Dendritic cell treated with granulocyte-macrophage colony-stimulating factor and Interleukin-4, amounts not matched to agents 40 ng/mL and 50 ng/mL, for 4 days (primary cell): ENCODE data around the gene TIMM50.
"Not testable (repeated sequence)": the region's sequence is repeated elsewhere in the genome, so short reads cannot be mapped to it uniquely, and the experiment has no call there.

Experiments used
- H3K27ac Mint-ChIP-seq: one replicate; pipeline ENCODE4 v1.8.0; 2022; ENCODE audit warnings: mild to moderate bottlenecking, mixed read lengths
- H3K27me3 Mint-ChIP-seq: one replicate; pipeline ENCODE4 v1.8.0; 2022; ENCODE audit warnings: mild to moderate bottlenecking, mixed read lengths
- H3K36me3 Mint-ChIP-seq: one replicate; pipeline ENCODE4 v1.8.0; 2022; ENCODE audit warnings: low read depth, mixed read lengths
- H3K4me1 Mint-ChIP-seq: one replicate; pipeline ENCODE4 v1.8.0; 2022; ENCODE audit warnings: low read depth, mixed read lengths
- H3K4me3 Mint-ChIP-seq: one replicate; pipeline ENCODE4 v1.8.0; 2022; ENCODE audit warnings: mild to moderate bottlenecking, moderate library complexity, mixed read lengths
- H3K9me3 Mint-ChIP-seq: one replicate; pipeline ENCODE4 v1.8.0; 2022; ENCODE audit warnings: mixed read lengths
- intact Hi-C: fragments of 100-400 bp; cut with micrococcal nuclease; formaldehyde crosslinking; loops from one replicate; pipeline ENCODE4 v1.15.0; 2022

TIMM50 gene

DNA sequence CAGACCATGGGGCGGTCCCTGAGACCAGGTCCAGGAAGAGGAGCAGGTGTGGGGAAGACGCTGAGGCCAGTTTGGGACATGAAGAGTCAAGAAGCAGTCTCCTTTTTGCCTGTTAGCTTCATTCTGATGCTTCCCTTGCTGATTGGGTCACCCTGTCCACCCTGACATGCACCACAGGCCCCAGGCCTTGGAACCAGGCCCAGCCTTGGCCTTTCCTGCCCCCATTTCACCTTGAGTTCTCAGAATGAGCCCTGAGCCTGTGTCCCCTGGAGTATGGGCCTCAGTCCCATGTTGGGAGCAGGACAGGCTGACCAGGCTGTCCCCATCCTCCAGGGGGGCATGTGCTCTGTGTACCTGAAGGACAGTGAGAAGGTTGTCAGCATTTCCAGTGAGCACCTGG is 4.9 kb upstream of the TIMM50 start:
- H3K27ac Mint-ChIP-seq, result no peak overlapping the region
- peaks cover 19% of the 10 kb centered on the region for H3K4me1 Mint-ChIP-seq
- no peaks in the 10 kb centered on the region for H3K9me3 Mint-ChIP-seq
- H3K4me3 Mint-ChIP-seq, result no peak overlapping the region
- peaks cover 71% of the 10 kb centered on the region for H3K36me3 Mint-ChIP-seq
- intact Hi-C loops, result no loop called here
- H3K27me3 Mint-ChIP-seq, result no peaks in the 10 kb centered on the region

DNA sequence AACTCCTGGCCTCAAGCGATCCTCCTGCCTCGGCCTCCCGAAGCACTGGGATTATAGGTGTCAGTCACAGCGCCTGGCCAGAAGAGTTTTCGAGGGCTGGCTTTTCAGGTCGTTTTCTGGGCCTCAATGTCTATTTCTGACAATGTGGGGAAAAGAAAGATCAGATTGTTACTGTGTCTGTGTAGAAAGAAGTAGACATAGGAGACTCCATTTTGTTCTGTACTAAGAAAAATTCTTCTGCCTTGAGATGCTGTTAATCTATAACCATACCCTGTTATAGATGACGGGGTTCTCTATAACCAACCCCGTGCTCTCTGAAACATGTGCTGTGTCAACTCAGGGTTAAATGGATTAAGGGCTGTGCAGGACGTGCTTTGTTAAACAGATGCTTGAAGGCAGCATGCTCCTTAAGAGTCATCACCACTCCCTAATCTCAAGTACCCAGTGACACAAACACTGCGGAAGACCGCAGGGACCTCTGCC is 1.3 kb upstream of the TIMM50 start:
- Mint-ChIP-seq H3K4me1 (peaks cover 25% of the 10 kb centered on the region), H3K4me3 (peak overlapping the region; percentile 87), H3K27ac (peak overlapping the region; percentile 92), H3K36me3 (peaks cover 55% of the 10 kb centered on the region)
- H3K27me3 Mint-ChIP-seq, H3K9me3 Mint-ChIP-seq, intact Hi-C loops: not testable (repeated sequence)

- H3K36me3 Mint-ChIP-seq, result peaks cover 49% of the 10 kb centered on the region
- H3K4me1 Mint-ChIP-seq, result peaks cover 25% of the 10 kb centered on the region
Measured at GRCh38 chr19:39479916-39480315, 722 bp upstream of the TIMM50 start.

GRCh38 chr19:39481229-39481545 is 549 bp downstream of the TIMM50 start:
- H3K36me3 Mint-ChIP-seq, result peaks cover 49% of the 10 kb centered on the region
- intact Hi-C loops, result no loop called here

More at GRCh38 chr19:39479916-39480315, 722 bp upstream of the TIMM50 start:
- intact Hi-C loops, result loop anchor here (1.0 kb wide), 1 partner anchor 35 kb away; the partner anchor contains the start of gene SUPT5H
- H3K9me3 Mint-ChIP-seq, result no peaks in the 10 kb centered on the region
- no peaks in the 10 kb centered on the region for H3K27me3 Mint-ChIP-seq
- H3K4me3 Mint-ChIP-seq, result peak overlapping the region; percentile 87
- peak overlapping the region; percentile 92 for H3K27ac Mint-ChIP-seq

DNA sequence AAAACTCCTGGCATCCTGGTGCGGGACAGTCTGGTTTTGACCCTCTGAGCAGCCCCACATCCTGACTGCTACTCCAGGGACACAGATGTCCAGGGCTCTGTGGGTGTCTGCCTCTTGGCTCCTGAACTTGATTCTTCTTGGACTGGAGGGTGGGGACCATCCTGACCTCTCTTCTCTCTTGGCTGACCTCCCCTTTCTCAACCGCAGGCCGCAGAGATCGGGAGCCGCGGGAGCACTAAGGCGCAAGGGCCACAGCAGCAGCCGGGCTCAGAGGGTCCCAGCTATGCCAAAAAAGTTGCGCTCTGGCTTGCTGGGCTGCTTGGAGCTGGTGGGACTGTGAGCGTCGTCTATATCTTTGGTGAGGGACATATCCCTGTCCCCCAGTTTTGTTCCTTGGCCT is 1.0 kb downstream of the TIMM50 start:
- peaks cover 49% of the 10 kb centered on the region for H3K36me3 Mint-ChIP-seq
- H3K4me1 Mint-ChIP-seq, result peaks cover 25% of the 10 kb centered on the region
- peak overlapping the region; percentile 87 for H3K4me3 Mint-ChIP-seq
- H3K27me3 Mint-ChIP-seq, result no peaks in the 10 kb centered on the region
- H3K27ac Mint-ChIP-seq, result peak overlapping the region; percentile 92
- H3K9me3 Mint-ChIP-seq, result no peaks in the 10 kb centered on the region
- intact Hi-C loops, result no loop called here

More at GRCh38 chr19:39481229-39481545, 549 bp downstream of the TIMM50 start:
- Mint-ChIP-seq H3K4me1 (peaks cover 25% of the 10 kb centered on the region), H3K27ac (peak overlapping the region; percentile 92), H3K9me3 (no peaks in the 10 kb centered on the region), H3K27me3 (no peaks in the 10 kb centered on the region), H3K4me3 (peak overlapping the region; percentile 87)

GRCh38 chr19:39483141-39483540 is 2.5 kb downstream of the TIMM50 start:
- H3K4me3 Mint-ChIP-seq, result no peak overlapping the region
- intact Hi-C loops, result no loop called here
- H3K27me3 Mint-ChIP-seq, result no peaks in the 10 kb centered on the region
- H3K4me1 Mint-ChIP-seq, result peaks cover 25% of the 10 kb centered on the region
- no peak overlapping the region for H3K27ac Mint-ChIP-seq
- peaks cover 52% of the 10 kb centered on the region for H3K36me3 Mint-ChIP-seq
- no peaks in the 10 kb centered on the region for H3K9me3 Mint-ChIP-seq

- H3K4me1 Mint-ChIP-seq, result no peaks in the 10 kb centered on the region
Measured at GRCh38 chr19:39489756-39490155, 9.1 kb downstream of the TIMM50 start.

GRCh38 chr19:39492225-39492624 is 11.6 kb downstream of the TIMM50 start:
- H3K36me3 Mint-ChIP-seq, result peaks cover 43% of the 10 kb centered on the region
- peaks cover 16% of the 10 kb centered on the region for H3K27me3 Mint-ChIP-seq
- H3K4me1 Mint-ChIP-seq, result no peaks in the 10 kb centered on the region
- no peaks in the 10 kb centered on the region for H3K9me3 Mint-ChIP-seq
- no peak overlapping the region for H3K27ac Mint-ChIP-seq
- intact Hi-C loops, result no loop called here
- no peak overlapping the region for H3K4me3 Mint-ChIP-seq

More at GRCh38 chr19:39489756-39490155, 9.1 kb downstream of the TIMM50 start:
- Mint-ChIP-seq H3K36me3 (peaks cover 66% of the 10 kb centered on the region), H3K4me3 (no peak overlapping the region), H3K27me3 (no peaks in the 10 kb centered on the region), H3K27ac (no peak overlapping the region), H3K9me3 (no peaks in the 10 kb centered on the region)
- intact Hi-C loops, result no loop called here

- H3K27me3 Mint-ChIP-seq, result peaks cover 21% of the 10 kb centered on the region
- peaks cover 38% of the 10 kb centered on the region for H3K36me3 Mint-ChIP-seq
- H3K4me3 Mint-ChIP-seq, result no peak overlapping the region
- no peaks in the 10 kb centered on the region for H3K9me3 Mint-ChIP-seq
- H3K4me1 Mint-ChIP-seq, result peaks cover 2% of the 10 kb centered on the region
- intact Hi-C loops, result no loop called here
- H3K27ac Mint-ChIP-seq, result no peak overlapping the region
Measured at GRCh38 chr19:39492788-39493187, 12.2 kb downstream of the TIMM50 start.

DNA sequence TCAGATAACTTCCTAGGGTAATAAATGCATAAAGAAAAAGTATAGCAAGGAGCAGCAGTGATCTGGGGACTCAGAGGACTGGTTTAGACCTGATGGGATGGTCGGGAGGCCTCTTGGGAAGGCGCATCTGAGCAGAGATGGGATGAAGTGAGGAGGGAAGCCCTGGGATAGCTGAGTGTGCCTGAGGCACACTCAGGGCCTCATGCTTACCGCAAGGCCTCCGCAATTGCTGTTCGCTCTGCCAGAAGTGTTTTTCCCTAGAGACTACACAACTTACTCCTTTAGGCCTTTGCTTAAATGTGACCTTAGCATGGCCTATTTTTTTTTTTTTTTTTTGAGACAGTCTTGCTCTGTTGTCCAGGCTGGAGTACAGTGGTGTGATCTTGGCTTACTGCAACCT is 14.0 kb downstream of the TIMM50 start:
- H3K9me3 Mint-ChIP-seq, result no peaks in the 10 kb centered on the region
- H3K27me3 Mint-ChIP-seq, result peaks cover 38% of the 10 kb centered on the region
- H3K4me3 Mint-ChIP-seq, result no peak overlapping the region
- H3K27ac Mint-ChIP-seq, result no peak overlapping the region
- peaks cover 20% of the 10 kb centered on the region for H3K4me1 Mint-ChIP-seq
- intact Hi-C loops, result no loop called here
- H3K36me3 Mint-ChIP-seq, result peaks cover 19% of the 10 kb centered on the region

GRCh38 chr19:39496063-39496462 is 15.4 kb downstream of the TIMM50 start:
- intact Hi-C loops, result no loop called here
- Mint-ChIP-seq H3K27ac (no peak overlapping the region), H3K27me3 (peaks cover 52% of the 10 kb centered on the region), H3K36me3 (peaks cover 5% of the 10 kb centered on the region), H3K4me3 (no peak overlapping the region), H3K9me3 (no peaks in the 10 kb centered on the region), H3K4me1 (peaks cover 20% of the 10 kb centered on the region)

DNA sequence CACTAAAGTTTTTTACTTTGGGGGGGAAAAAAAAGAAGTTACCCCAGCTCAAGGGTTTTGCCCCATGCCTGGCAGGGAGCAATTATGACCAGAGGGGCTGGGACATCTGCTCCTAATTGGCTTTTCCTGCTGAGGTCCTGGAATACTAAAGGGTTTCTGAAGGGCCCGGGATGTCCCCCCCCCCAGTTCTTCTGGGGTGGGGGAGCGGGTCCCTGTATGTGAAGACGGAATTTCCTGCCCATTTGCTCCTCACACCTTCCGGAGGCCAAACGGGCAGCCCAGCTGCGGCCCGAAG is 17.0 kb downstream of the TIMM50 start:
- intact Hi-C loops, result no loop called here
- Mint-ChIP-seq H3K36me3 (no peaks in the 10 kb centered on the region), H3K4me3 (no peak overlapping the region), H3K27ac (no peak overlapping the region), H3K4me1 (peaks cover 20% of the 10 kb centered on the region), H3K9me3 (no peaks in the 10 kb centered on the region), H3K27me3 (peaks cover 61% of the 10 kb centered on the region)

DNA sequence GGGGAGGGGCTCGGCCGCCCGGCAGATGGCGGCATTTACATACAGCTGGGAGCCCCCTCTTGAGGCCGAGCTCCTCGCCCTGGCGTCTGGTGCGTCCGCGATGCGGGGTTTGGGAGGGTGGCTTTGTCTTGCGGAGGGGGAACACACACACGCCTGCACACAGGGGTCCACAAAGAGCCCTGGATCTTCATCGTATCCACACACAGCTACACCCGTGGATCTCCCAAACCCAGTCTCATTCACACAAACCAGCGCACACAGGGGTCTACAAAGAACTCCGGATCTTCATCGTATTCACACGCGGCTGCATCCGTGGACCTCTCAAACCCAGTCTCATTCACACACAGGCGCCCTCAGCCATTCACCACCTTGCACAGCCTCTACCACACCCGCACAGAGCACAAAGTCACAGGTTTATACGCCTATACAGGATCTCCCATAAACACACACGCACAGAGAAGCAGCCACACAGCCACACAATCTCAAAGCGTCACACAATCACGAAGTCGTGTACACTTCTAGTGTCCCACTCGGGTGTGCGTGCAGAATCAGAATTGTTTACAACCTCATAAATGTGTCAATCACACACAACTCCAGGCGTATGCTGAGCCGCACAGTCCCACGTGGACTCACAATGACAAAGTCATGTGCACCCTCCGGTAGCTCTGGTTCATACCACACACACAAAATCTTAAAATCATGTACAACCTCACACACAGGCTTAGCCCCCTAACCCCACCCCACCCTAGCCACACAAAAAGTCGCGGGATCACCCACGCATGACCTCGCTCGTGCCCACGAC is 17.6 kb downstream of the TIMM50 start:
- intact Hi-C loops, result loop anchor here (2.0 kb wide), 1 partner anchor 35 kb away; the partner anchor contains the start of gene EID2B
- no peaks in the 10 kb centered on the region for H3K9me3 Mint-ChIP-seq
- H3K4me1 Mint-ChIP-seq, result peaks cover 23% of the 10 kb centered on the region
- H3K27me3 Mint-ChIP-seq, result peaks cover 65% of the 10 kb centered on the region
- no peak overlapping the region for H3K27ac Mint-ChIP-seq
- no peak overlapping the region for H3K4me3 Mint-ChIP-seq
- H3K36me3 Mint-ChIP-seq, result no peaks in the 10 kb centered on the region

DNA sequence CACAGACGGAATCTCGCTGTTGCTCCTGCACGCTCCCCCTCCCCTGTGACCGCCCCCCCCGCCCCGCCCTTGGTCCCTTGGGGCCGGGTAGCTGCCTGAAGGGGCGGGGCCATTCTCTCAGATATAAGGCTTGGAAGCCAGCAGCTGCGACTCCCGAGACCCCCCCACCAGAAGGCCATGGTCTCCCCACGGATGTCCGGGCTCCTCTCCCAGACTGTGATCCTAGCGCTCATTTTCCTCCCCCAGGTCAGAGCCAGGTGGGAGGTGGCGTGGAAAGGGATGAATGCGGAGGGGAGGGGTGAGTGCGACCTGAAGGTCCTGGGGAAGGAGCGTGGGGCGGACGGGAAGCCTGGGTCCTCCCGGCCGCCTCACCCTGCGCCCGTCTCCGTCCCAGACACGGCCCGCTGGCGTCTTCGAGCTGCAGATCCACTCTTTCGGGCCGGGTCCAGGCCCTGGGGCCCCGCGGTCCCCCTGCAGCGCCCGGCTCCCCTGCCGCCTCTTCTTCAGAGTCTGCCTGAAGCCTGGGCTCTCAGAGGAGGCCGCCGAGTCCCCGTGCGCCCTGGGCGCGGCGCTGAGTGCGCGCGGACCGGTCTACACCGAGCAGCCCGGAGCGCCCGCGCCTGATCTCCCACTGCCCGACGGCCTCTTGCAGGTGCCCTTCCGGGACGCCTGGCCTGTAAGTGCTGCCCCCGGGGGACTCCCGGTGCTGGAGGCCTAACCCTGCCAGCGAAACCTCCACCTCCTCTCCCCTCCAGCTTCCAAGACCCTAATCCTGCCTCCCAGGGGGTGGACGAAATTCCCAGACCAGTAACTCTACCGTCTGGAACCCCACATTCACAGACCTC is 18.4 kb downstream of the TIMM50 start, which contains the start of gene DLL3:
Gene DLL3, plus strand, starts transcription at position 150 of the 845 bp plus-strand sequence. Its CDS starts 28 bp downstream, at position 178.
- Mint-ChIP-seq H3K27me3 (peaks cover 73% of the 10 kb centered on the region), H3K9me3 (no peaks in the 10 kb centered on the region), H3K4me1 (peaks cover 26% of the 10 kb centered on the region), H3K4me3 (no peak within 1 kb of the TSS), H3K36me3 (no peaks in the 10 kb centered on the region), H3K27ac (no peak within 1 kb of the TSS)
- intact Hi-C loops, result loop anchor here (2.0 kb wide), 1 partner anchor 34 kb away; the partner anchor contains the start of gene EID2B
